ENCODE results near the gene ETV2. TPM values are rescaled to one million over a fixed set of nuclear protein-coding genes. Genes with fewer than 3 reads are reported as not detected.

Gene ETV2
- total and polyA plus RNA-seq, 2 of the 4 experiments (the other 2 are of a cell fraction) = 1.2 TPM; not detected in 1

DNA sequence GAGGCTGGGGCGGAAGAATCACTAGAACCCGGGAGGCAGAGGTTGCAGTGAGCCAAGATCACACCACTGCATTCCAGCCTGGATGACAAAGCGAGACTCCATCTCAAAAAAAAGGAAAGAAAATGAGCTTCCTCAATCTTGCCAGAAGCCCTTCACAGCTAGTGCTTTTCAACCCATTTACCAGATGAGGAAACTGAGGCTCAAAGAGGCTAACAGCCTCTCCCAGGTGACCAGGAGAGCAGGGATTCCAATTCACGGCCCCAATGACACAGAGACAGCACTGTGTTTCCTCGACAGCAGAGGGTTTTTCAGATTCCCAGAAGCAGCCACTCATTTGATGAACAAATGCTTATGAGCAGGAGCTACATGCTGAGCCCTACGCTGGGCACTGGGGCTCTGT, 28.0 kb downstream of the ETV2 start:
- Histone ChIP-seq H2AK9ac (replicated peaks; ENCODE audit: low read depth, low read length, poor library complexity) (no peak overlapping the region), H3K79me1 (ENCODE audit: low read depth in 1 of 2, low read length in 2 of 2) (no peaks in the 10 kb centered on the region), H3K9me3 (ENCODE audit: control insufficient read depth, insufficient read depth, low read length) (no peaks in the 10 kb centered on the region), H3K23ac (ENCODE audit: low read depth, low read length) (no peak overlapping the region), H2BK5ac (ENCODE audit: low read depth, low read length, poor library complexity, severe bottlenecking) (no peak overlapping the region), H3K36me3 (ENCODE audit: control insufficient read depth, insufficient read depth, low read length) (peaks cover 6% of the 10 kb centered on the region; the same call in 1 of the 2 replicates), H3K27ac (ENCODE audit: insufficient read depth, low read length) (no peak overlapping the region), H3K18ac (ENCODE audit: low read depth, low read length) (no peak overlapping the region), H4K5ac (ENCODE audit: low read depth, low read length) (no peak overlapping the region), H2AK5ac (ENCODE audit: low read depth, low read length) (no peak overlapping the region), H2BK15ac (ENCODE audit: low read depth, low read length) (no peak overlapping the region), H4K20me1 (ENCODE audit: insufficient read depth, low read length) (0 out of 2 replicates have a peak, but pooled peaks cover 3% of the 10 kb centered on the region), H3K4ac (ENCODE audit: low read depth, low read length) (no peak overlapping the region), H4K91ac (ENCODE audit: insufficient read depth, low read depth, low read length) (no peak overlapping the region), H3K4me1 (ENCODE audit: control insufficient read depth, insufficient read depth, low read length) (no peaks in the 10 kb centered on the region), H3K9ac (ENCODE audit: low read depth, low read length) (no peak overlapping the region), H3K4me2 (ENCODE audit: low read depth, low read length) (no peak overlapping the region), H4K8ac (ENCODE audit: low read depth in 2 of 2, low read length in 2 of 2) (no peak overlapping the region), H2AFZ (replicated peaks; ENCODE audit: low read length, poor library complexity) (no peak overlapping the region), H3K14ac (replicated peaks; ENCODE audit: low read depth, low read length) (no peak overlapping the region), H3K4me3 (ENCODE audit: insufficient read depth, low read depth, low read length) (no peak overlapping the region), H3K9me1 (ENCODE audit: insufficient read depth, low read length) (no peaks in the 10 kb centered on the region), H2BK120ac (ENCODE audit: low read depth, low read length) (no peak overlapping the region), H3K56ac (ENCODE audit: extremely low read depth, insufficient read depth, low read length) (no peak overlapping the region), H2BK20ac (ENCODE audit: low read depth, low read length) (no peak overlapping the region), H3K27me3 (ENCODE audit: control insufficient read depth, insufficient read depth, low read length) (peaks cover 5% of the 10 kb centered on the region; the same call in 1 of the 2 replicates)
- dilution Hi-C loops (cut with HindIII; ENCODE audit: low sequenced_read_pairs, unreplicated experiment) (no loop called here), intact Hi-C loops (cut with micrococcal nuclease) (no loop called here), in situ Hi-C loops (cut with MboI; ENCODE audit: low sequenced_read_pairs) (no loop called here)
- DNase-seq (no peak), ATAC-seq (ENCODE audit: low read depth) (no peak)
- ChIA-PET CTCF (interaction anchor here (0.6 kb wide), 1 partner anchor 1545 kb away, joined by 3 read pairs; no protein-coding TSS in a partner anchor), POLR2A (ENCODE audit: unreplicated experiment) (no interaction called here)
- whole genome bisulfite sequencing, 2 experiments (ENCODE audit: extremely low coverage in 2 of 2, insufficient read length in 1 of 2) = 60% methylated on average over 2 of the region's 6 CpGs; no CpG with 5 or more reads in 1 of the 2 experiments
- BruUV-seq (replicated peaks) = no TSS peak
- TF ChIP-seq NFE2L2 (IDR thresholded peaks at IDR 0.05; ENCODE audit: low read depth, low read length) = no peak
- no peak for TF ChIP-seq SMC3 (IDR thresholded peaks at IDR 0.05; ENCODE audit: low read depth, low read length)
- TF ChIP-seq MXI1 (IDR thresholded peaks at IDR 0.05; ENCODE audit: borderline replicate concordance, low read depth, low read length) = no peak
- TF ChIP-seq BHLHE40 (IDR thresholded peaks at IDR 0.05; ENCODE audit: low read depth, low read length) = no peak
- no peak for TF ChIP-seq CEBPB (IDR thresholded peaks at IDR 0.05; ENCODE audit: low read depth, low read length)
- no peak for TF ChIP-seq RCOR1 (IDR thresholded peaks at IDR 0.05; ENCODE audit: insufficient replicate concordance, low read length)
- no peak for TF ChIP-seq POLR2A (IDR thresholded peaks at IDR 0.05; ENCODE audit: low read depth, low read length)
- TF ChIP-seq CHD1 (IDR thresholded peaks at IDR 0.05; ENCODE audit: low read depth, low read length) = no peak
- no peak for TF ChIP-seq FOS (IDR thresholded peaks at IDR 0.05; ENCODE audit: low read depth, low read length)
- TF ChIP-seq RAD21 (IDR thresholded peaks at IDR 0.05; ENCODE audit: low read length) = no peak
- TF ChIP-seq MAZ (IDR thresholded peaks at IDR 0.05; ENCODE audit: borderline replicate concordance, low read depth, low read length) = no peak
- TF ChIP-seq, protein P1, sequence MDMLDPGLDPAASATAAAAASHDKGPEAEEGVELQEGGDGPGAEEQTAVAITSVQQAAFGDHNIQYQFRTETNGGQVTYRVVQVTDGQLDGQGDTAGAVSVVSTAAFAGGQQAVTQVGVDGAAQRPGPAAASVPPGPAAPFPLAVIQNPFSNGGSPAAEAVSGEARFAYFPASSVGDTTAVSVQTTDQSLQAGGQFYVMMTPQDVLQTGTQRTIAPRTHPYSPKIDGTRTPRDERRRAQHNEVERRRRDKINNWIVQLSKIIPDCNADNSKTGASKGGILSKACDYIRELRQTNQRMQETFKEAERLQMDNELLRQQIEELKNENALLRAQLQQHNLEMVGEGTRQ (IDR thresholded peaks at IDR 0.05; ENCODE audit: low read depth, low read length) = no peak
- no peak for TF ChIP-seq MAFK (IDR thresholded peaks at IDR 0.05; ENCODE audit: low read depth, low read length)
- TF ChIP-seq, protein P2, sequence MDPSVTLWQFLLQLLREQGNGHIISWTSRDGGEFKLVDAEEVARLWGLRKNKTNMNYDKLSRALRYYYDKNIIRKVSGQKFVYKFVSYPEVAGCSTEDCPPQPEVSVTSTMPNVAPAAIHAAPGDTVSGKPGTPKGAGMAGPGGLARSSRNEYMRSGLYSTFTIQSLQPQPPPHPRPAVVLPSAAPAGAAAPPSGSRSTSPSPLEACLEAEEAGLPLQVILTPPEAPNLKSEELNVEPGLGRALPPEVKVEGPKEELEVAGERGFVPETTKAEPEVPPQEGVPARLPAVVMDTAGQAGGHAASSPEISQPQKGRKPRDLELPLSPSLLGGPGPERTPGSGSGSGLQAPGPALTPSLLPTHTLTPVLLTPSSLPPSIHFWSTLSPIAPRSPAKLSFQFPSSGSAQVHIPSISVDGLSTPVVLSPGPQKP (IDR thresholded peaks at IDR 0.05; ENCODE audit: borderline replicate concordance, low read depth, low read length) = no peak
- no peak for TF ChIP-seq RFX5 (IDR thresholded peaks at IDR 0.05; ENCODE audit: low read depth, low read length)
- TF ChIP-seq, protein P3, sequence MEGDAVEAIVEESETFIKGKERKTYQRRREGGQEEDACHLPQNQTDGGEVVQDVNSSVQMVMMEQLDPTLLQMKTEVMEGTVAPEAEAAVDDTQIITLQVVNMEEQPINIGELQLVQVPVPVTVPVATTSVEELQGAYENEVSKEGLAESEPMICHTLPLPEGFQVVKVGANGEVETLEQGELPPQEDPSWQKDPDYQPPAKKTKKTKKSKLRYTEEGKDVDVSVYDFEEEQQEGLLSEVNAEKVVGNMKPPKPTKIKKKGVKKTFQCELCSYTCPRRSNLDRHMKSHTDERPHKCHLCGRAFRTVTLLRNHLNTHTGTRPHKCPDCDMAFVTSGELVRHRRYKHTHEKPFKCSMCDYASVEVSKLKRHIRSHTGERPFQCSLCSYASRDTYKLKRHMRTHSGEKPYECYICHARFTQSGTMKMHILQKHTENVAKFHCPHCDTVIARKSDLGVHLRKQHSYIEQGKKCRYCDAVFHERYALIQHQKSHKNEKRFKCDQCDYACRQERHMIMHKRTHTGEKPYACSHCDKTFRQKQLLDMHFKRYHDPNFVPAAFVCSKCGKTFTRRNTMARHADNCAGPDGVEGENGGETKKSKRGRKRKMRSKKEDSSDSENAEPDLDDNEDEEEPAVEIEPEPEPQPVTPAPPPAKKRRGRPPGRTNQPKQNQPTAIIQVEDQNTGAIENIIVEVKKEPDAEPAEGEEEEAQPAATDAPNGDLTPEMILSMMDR (conservative IDR thresholded peaks at IDR 0.05; ENCODE audit: low read depth, low read length) = no peak
